ENCODE measurements around the gene SNRK. TPM values are rescaled to one million over a fixed set of nuclear protein-coding genes. Genes with fewer than 3 reads are reported as not detected.

SNRK gene
- total RNA-seq, 2 experiments from 2014 or later = 215 to 217 TPM

DNA sequence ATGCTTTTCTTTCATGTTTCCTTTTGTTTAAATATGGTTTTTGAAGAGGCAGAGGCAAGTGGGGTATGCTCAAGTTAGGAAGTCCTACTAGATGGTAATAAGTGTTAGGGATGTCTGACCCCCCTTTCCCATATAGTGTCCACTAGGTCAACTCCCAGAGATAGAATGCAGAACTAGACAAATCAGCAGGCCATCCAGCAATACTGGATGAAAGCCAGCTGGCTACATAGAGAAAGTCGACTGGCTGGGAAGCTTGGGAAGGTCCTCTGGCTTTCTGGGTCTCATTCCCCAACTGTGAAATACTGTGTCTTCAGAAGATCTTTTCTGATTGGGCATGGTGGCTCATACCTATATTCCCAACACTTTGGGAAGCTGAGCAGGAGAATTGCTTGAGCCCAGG, 113.8 kb downstream of the SNRK start:
- Mint-ChIP-seq H3K9me3 (no peaks in the 10 kb centered on the region), H3K4me3 (no peak overlapping the region), H3K4me1 (ENCODE audit: low read depth) (no peaks in the 10 kb centered on the region), H3K27ac (no peak overlapping the region), H3K27me3 (no peaks in the 10 kb centered on the region), H3K36me3 (ENCODE audit: low read depth) (no peaks in the 10 kb centered on the region)
- no peaks in the 10 kb centered on the region for H3K9me3 ChIP-seq (ENCODE audit: control insufficient read depth in 1 of 2, insufficient read depth in 1 of 2, low read length in 2 of 2)
- no peaks in the 10 kb centered on the region for H3K36me3 ChIP-seq (ENCODE audit: insufficient read depth, low read length)
- ChIA-PET POLR2A (no interaction called here), CTCF (interaction anchor here (0.9 to 1.3 kb wide), 2 partner anchors 11 to 22 kb away, joined by 3 read pairs; no protein-coding TSS in a partner anchor)
- no peak overlapping the region for H3K27ac ChIP-seq (ENCODE audit: low read depth in 1 of 2, low read length in 2 of 2)
- no peak overlapping the region for H3K4me3 ChIP-seq (ENCODE audit: low read length)
- no peak for ATAC-seq (ENCODE audit: poor library complexity)
- TF ChIP-seq, protein P1, sequence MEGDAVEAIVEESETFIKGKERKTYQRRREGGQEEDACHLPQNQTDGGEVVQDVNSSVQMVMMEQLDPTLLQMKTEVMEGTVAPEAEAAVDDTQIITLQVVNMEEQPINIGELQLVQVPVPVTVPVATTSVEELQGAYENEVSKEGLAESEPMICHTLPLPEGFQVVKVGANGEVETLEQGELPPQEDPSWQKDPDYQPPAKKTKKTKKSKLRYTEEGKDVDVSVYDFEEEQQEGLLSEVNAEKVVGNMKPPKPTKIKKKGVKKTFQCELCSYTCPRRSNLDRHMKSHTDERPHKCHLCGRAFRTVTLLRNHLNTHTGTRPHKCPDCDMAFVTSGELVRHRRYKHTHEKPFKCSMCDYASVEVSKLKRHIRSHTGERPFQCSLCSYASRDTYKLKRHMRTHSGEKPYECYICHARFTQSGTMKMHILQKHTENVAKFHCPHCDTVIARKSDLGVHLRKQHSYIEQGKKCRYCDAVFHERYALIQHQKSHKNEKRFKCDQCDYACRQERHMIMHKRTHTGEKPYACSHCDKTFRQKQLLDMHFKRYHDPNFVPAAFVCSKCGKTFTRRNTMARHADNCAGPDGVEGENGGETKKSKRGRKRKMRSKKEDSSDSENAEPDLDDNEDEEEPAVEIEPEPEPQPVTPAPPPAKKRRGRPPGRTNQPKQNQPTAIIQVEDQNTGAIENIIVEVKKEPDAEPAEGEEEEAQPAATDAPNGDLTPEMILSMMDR (IDR thresholded peaks at IDR 0.05) = no peak
- no peaks in the 10 kb centered on the region for H3K27me3 ChIP-seq (ENCODE audit: control insufficient read depth in 1 of 2, insufficient read depth in 2 of 2, low read length in 2 of 2)
- H3K4me1 ChIP-seq (ENCODE audit: insufficient read depth, low read length) = no peaks in the 10 kb centered on the region
- DNase-seq = no peak
- intact Hi-C loops (cut with DNase I, micrococcal nuclease) = no loop called here

Other genes with a start within 250 kb of the SNRK start
- gene POMGNT2, start 180.5 kb upstream of the SNRK start, total RNA-seq = 1 to 10 TPM; 6.8 to 8.4 TPM

Measured in CD4-positive, alpha-beta T cell (primary cell).